CD4-positive, alpha-beta T cell treated with Interleukin-12 subunit alpha and Interleukin-12 subunit beta, for 1 hour (primary cell): ENCODE data around the gene RSU1.

ENCODE experiments used
- DNase-seq: peaks from one replicate; pipeline ENCODE4 v3.0.0-alpha.2; 2020

The RSU1 gene

DNA sequence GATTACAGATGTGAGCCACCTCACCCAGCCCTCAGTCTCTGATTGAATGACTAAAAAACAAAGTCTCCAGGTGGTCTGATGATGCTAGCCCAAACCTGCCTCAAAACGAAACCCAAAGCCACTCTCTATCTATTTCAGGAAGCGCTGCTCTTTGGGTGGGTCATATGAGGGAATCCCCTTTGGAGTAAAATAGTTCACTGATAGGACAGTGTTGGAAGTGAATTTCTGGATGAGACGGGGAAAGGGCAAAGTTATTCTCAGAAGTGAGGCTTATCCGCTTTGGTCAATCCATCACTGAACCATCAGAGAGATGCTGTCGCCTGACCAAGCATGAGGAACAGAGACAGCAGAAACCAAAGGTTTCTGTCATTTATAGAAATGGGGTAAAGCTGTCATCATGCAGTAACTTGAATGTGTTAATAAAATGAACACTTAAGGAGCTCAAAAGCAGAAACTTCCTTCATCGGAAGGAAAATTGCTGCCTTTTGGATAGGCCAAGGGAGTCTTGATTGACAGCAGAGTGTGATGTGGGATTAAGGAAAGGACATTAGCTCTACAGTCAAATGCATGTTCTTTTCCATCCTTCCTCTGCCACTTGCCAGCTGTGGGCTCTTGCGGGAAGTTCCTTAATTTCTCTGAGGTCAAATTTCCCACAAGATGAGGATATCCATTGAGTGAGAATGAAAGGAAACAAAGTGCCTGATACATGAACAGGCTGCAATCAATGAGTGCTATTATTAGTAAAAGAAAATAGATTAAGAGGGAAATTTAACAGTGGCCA is 230.7 kb downstream of the RSU1 start:
- no peak for DNase-seq

DNA sequence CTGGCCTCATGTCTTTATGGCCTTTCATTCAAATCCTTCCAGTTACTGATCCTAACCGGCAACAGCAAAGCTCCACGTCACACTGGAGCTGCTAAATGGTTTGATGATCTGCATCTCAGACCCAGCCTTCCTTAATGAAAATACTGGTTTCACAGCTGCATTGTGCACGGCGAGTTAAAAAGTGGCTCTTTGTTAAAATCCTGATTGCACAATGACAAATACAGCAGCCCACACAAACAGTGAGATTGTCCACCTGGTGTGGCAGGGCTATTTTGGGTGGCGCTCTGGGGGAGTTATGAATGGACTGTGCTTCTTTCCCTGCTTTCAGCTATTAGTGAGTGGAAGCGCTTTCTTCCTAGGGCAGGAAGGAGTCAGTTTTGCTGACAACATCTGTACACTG is 232.1 kb downstream of the RSU1 start:
- no peak for DNase-seq

GRCh38 chr10:16583382-16583781 is 233.8 kb downstream of the RSU1 start:
- DNase-seq: no peak

DNA sequence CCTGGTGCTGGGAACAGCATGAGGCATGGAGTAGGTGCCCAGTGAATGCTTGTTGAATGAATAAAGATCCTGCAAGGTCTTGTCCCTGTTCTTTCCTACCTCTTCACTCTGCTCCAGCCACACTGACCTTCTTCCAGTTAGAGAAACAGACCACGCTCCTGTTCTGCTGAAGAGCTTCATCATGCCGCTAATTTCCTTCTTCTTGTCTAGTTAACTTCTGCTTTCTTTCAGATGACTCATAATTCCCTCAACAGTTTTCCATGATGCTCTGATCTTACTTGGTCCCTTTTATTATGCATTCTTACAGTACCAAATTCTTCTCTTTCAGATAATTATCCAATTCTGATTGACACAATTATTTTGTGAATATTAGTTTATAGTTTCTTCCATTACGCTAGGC is 236.0 kb downstream of the RSU1 start:
- no peak for DNase-seq

- DNase-seq: no peak
Observed at GRCh38 chr10:16570731-16571130, 246.5 kb downstream of the RSU1 start.

GRCh38 chr10:16566202-16566805 is 250.9 kb downstream of the RSU1 start:
- DNase-seq: no peak

DNA sequence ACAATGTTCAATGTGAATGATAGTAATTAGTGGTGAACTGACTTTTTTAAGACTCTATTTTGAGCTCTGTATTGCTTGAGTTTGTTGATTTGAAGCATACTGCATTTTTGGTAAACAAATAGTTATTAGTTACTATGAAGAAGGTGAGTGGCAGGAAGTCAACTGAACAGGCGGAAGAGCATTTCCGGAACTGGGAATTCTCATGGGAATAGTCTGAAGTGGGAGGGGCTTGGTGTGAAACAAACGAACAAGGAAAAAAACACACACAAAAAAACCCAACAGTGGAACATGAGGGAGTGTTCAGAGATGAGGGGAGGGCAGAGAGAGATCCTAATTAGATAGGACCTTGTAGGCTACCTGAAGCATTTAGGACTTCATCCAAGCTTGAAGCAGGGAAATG is 251.6 kb downstream of the RSU1 start:
- DNase-seq: no peak

DNA sequence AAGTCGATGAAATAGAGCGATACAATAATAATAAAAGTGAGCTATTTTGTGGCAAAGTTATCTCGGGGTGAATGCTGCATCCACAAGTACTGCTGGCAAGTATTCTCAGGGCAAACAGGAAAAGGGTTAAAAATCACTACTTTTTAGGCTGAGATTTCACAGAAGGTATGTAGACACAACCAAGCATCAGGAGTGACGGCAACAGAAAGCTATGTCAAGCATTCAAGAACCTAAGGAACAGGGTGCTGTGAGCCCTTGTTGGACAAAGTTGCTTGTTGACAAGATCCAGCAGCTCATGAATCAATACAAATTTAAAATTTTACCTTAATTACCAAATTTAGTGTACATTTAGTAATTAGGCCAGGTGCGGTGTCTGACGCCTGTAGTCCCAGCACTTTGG is 254.3 kb downstream of the RSU1 start:
- no peak for DNase-seq

GRCh38 chr10:16559236-16559773 is 257.9 kb downstream of the RSU1 start:
- no peak for DNase-seq

- DNase-seq: no peak
Observed at GRCh38 chr10:16547973-16548372, 269.3 kb downstream of the RSU1 start.

DNA sequence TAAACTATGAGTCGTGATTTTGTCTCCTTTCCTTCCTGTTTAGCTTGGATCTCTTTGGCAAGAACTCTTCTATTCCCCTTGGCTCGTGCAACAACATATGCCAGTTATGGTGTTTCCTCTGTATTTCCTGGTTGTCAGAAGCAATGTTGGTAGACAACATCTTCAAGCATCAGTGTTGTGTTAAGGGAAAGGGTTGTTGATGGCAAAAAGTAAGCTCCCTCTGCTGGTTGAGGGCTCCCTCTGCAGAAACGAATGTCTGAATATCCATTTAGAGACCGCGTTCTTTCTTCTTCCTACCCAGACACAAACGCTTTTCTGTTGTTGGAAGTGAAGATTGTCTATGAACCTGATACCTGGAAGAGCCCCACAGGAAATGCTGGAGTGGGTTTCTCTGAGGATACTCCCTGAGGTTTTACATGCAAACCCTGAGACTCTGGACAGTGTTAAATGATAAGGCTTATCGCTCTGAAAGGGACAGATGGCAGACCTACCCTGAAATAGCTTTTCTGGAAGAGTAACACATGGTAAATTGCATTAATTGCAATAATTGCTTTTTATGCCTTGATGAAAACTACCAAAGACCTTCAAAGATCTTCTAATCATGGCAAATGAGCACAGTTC is 272.0 kb downstream of the RSU1 start:
- peak; percentile 15 for DNase-seq

- DNase-seq: no peak
Observed at GRCh38 chr10:16544591-16544990, 272.6 kb downstream of the RSU1 start.

DNA sequence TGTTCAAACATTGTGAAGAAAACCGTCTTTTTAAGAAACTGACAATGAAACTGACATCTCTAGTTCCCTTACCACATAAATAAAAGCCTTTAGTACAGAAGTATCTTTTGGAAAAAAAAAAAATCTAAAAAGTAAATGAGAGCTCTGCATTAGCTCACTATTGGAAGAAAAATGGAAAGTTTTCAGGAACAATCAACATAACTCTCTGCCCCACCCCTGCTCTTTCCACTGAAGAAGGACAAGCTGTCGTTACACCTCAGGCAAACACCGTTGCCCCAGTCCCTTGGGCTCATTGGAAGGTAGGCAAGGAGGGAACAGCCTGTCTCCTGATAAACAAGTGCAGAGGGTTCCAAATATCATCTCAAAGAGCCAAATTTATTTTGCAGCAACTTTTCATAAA is 273.1 kb downstream of the RSU1 start:
- no peak for DNase-seq
